Panc1 (cell line): ENCODE data around the gene LHFPL2. TPM values are rescaled to one million over a fixed set of nuclear protein-coding genes. Genes with fewer than 3 reads are reported as not detected.

Source experiments
- ATAC-seq: fragments of 200-7000 bp; cut with Tn5 transposase; 2 replicates; pipeline ENCODE4 v1.9.1; 2020; ENCODE audit warnings: mild to moderate bottlenecking, moderate library complexity
- BruUV-seq: library from RNA; stranded (reverse); fragments of 400-500 nt; replicated peaks from 2 replicates; lab custom pipeline; 2021; lab: Mats Ljungman, UMichigan
- CTCF ChIA-PET: fragments of 300-600 bp; sonication (Branson Sonifier 250); formaldehyde crosslinking; loops from one replicate; lab custom pipeline; 2022; ENCODE audit warnings: antibody characterized with exemption; lab: Charles Lee
- POLR2A ChIA-PET: fragments of 300-600 bp; sonication (Branson Sonifier 250); formaldehyde crosslinking; loops from one replicate; lab custom pipeline; 2022; ENCODE audit warnings: antibody characterized with exemption; lab: Charles Lee
- DNase-seq: peaks from one replicate; pipeline ENCODE4 v3.0.0-alpha.2; 2010; ENCODE audit warnings: low read depth, low spot score
- H3K27ac ChIP-seq: 2 replicates; pipeline ENCODE4 v1.5.1; 2011; ENCODE audit warnings: mild to moderate bottlenecking, low read length, inconsistent platforms
- H3K27me3 ChIP-seq: fragments of 200-500 bp; sonication (Bioruptor generic); 2 replicates; pipeline ENCODE4 v1.6.0; 2014; ENCODE audit warnings: low read length, inconsistent platforms; ENCODE audit not compliant: control insufficient read depth, insufficient read depth
- H3K36me3 ChIP-seq: fragments of 200-500 bp; sonication (Bioruptor generic); 2 replicates; pipeline ENCODE4 v1.5.1; 2014; ENCODE audit warnings: inconsistent platforms, mild to moderate bottlenecking, low read length, moderate library complexity; ENCODE audit not compliant: control insufficient read depth, insufficient read depth
- H3K4me1 ChIP-seq: 2 replicates; pipeline ENCODE4 v1.5.1; 2011; ENCODE audit warnings: inconsistent platforms, mild to moderate bottlenecking, low read length, moderate library complexity; ENCODE audit not compliant: control insufficient read depth, insufficient read depth
- H3K4me3 ChIP-seq, 2 experiments: 2 replicates each; pipeline ENCODE4 v1.5.1; 2011 to 2012; ENCODE audit warnings: low read depth in 2 of 2, low read length in 2 of 2, mild to moderate bottlenecking in 2 of 2, inconsistent platforms in 1 of 2, moderate library complexity in 1 of 2
- H3K9me3 ChIP-seq: fragments of 200-500 bp; sonication (Bioruptor generic); 2 replicates; pipeline ENCODE4 v1.5.1; 2014; ENCODE audit warnings: low read depth, mild to moderate bottlenecking, inconsistent platforms, low read length, moderate library complexity; ENCODE audit not compliant: control insufficient read depth, insufficient read depth
- POLR2AphosphoS5 ChIP-seq: IDR thresholded peaks from 2 replicates; pipeline ENCODE4 v1.6.1; 2012; ENCODE audit warnings: mild to moderate bottlenecking, low read depth, low read length, moderate library complexity
- SIN3A ChIP-seq: IDR thresholded peaks from 2 replicates; pipeline ENCODE4 v1.6.1; 2012; ENCODE audit warnings: low read depth, mild to moderate bottlenecking, low read length, moderate library complexity, borderline replicate concordance; ENCODE audit not compliant: insufficient read depth
- TCF7L2 ChIP-seq: IDR thresholded peaks from 2 replicates; pipeline ENCODE4 v1.6.1; 2011; ENCODE audit warnings: mild to moderate bottlenecking, low read depth, low read length, inconsistent platforms
- in situ Hi-C: cut with HindIII; loops from 2 replicates; pipeline ENCODE4 v1.10.0; 2016; ENCODE audit warnings: low sequenced_read_pairs, low pct_unique_long_range_greater_than_20kb
- intact Hi-C: fragments of 100-400 bp; cut with micrococcal nuclease; formaldehyde crosslinking; loops from one replicate; pipeline ENCODE4 v1.10.0; 2022; ENCODE audit not compliant: unreplicated experiment
- total RNA-seq: library from RNA; stranded (reverse); gene quantifications from one replicate; pipeline ENCODE4 v1.2.1, GENCODE V29; 2021; ENCODE audit not compliant: unreplicated experiment
- TF ChIP-seq, protein P1 (sequence below): fragments of 450-650 bp; IDR thresholded peaks from 2 replicates; pipeline ENCODE4 v1.5.1; 2017; ENCODE audit warnings: mild to moderate bottlenecking
- TF ChIP-seq, protein P2 (sequence below), 2 experiments: IDR thresholded peaks; 2 replicates each; pipeline ENCODE4 v1.6.1; 2011 to 2012; ENCODE audit warnings: low read depth in 2 of 2, control low read depth in 1 of 2, low read length in 1 of 2, mild to moderate bottlenecking in 1 of 2, moderate library complexity in 1 of 2; ENCODE audit not compliant: insufficient read depth in 1 of 2

The LHFPL2 gene
- total RNA-seq, 1 experiment from 2014 or later = 25.8 TPM

DNA sequence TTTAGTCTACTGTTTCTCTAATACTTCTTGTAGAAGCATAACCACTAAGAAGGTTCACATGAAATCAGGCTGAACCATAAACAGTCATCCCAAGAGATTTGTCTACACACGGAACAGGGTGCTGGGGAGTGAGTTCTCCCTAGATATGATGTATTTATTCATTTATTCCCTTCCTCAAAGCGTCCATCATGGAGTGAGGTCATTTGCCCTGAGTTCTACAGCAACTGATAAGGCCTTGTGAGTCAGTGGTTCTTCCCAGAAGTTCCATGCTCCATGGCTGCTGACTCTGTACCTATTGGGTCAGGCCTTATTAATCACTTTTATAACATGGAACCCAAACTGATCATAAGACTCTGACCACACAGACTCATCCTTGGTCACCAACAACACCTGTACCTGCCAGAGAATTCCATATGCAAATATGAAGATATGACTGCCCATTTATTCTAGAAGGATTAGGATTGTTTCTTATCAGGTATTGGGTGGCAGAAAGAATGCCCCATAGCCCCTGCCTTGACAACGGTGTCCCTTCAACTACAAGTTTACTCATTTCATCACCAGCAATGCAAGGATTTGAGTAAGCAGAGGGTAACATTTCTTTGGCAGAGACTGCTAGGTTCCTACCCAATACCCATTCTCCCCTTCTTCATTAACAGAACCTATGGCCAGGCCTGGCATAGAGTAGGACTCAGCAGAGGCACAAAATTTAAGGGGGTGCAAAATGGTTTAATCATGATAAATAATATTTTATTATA is 118.1 kb downstream of the LHFPL2 start:
- H3K9me3 ChIP-seq = no peaks in the 10 kb centered on the region
- ATAC-seq = peak; percentile 27; the same call in 1 of the 2 replicates
- intact Hi-C loops = loop anchor here (10.0 kb wide), 2 partner anchors 104 to 354 kb away; no protein-coding TSS in a partner anchor
- BruUV-seq = no TSS peak
- no peaks in the 10 kb centered on the region for H3K27me3 ChIP-seq
- H3K36me3 ChIP-seq = no peaks in the 10 kb centered on the region
- ChIA-PET POLR2A (no interaction called here), CTCF (no interaction called here)
- H3K4me3 ChIP-seq = no peak overlapping the region
- no peaks in the 10 kb centered on the region for H3K4me1 ChIP-seq
- DNase-seq = no peak
- H3K27ac ChIP-seq = no peak overlapping the region
- TF ChIP-seq TCF7L2 = no peak
- TF ChIP-seq, protein P1, sequence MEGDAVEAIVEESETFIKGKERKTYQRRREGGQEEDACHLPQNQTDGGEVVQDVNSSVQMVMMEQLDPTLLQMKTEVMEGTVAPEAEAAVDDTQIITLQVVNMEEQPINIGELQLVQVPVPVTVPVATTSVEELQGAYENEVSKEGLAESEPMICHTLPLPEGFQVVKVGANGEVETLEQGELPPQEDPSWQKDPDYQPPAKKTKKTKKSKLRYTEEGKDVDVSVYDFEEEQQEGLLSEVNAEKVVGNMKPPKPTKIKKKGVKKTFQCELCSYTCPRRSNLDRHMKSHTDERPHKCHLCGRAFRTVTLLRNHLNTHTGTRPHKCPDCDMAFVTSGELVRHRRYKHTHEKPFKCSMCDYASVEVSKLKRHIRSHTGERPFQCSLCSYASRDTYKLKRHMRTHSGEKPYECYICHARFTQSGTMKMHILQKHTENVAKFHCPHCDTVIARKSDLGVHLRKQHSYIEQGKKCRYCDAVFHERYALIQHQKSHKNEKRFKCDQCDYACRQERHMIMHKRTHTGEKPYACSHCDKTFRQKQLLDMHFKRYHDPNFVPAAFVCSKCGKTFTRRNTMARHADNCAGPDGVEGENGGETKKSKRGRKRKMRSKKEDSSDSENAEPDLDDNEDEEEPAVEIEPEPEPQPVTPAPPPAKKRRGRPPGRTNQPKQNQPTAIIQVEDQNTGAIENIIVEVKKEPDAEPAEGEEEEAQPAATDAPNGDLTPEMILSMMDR = no peak
- TF ChIP-seq, protein P2, sequence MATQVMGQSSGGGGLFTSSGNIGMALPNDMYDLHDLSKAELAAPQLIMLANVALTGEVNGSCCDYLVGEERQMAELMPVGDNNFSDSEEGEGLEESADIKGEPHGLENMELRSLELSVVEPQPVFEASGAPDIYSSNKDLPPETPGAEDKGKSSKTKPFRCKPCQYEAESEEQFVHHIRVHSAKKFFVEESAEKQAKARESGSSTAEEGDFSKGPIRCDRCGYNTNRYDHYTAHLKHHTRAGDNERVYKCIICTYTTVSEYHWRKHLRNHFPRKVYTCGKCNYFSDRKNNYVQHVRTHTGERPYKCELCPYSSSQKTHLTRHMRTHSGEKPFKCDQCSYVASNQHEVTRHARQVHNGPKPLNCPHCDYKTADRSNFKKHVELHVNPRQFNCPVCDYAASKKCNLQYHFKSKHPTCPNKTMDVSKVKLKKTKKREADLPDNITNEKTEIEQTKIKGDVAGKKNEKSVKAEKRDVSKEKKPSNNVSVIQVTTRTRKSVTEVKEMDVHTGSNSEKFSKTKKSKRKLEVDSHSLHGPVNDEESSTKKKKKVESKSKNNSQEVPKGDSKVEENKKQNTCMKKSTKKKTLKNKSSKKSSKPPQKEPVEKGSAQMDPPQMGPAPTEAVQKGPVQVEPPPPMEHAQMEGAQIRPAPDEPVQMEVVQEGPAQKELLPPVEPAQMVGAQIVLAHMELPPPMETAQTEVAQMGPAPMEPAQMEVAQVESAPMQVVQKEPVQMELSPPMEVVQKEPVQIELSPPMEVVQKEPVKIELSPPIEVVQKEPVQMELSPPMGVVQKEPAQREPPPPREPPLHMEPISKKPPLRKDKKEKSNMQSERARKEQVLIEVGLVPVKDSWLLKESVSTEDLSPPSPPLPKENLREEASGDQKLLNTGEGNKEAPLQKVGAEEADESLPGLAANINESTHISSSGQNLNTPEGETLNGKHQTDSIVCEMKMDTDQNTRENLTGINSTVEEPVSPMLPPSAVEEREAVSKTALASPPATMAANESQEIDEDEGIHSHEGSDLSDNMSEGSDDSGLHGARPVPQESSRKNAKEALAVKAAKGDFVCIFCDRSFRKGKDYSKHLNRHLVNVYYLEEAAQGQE (IDR thresholded peaks at IDR 0.05; ENCODE audit: insufficient read depth in 1 of 2, low read depth in 2 of 2, low read length in 1 of 2) = no peak
- in situ Hi-C loops = no loop called here

DNA sequence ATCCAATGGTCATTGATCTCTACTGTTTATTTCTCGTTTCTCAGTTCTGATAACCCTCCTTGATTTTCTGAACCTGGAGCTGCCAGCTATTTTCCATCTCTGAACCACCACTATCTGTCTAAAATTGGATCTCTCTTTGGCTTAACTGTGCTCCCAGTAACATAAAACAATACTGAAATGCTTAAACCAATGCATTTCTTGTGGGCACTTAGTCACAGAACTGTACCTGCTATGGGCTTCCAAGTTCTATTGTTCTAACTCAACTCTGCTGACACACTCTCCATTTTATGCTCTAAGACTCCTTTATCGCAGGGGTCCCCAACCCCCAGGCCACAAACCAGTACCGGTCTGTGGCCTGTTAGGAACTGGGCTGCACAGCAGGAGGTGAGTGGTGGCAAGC is 120.6 kb downstream of the LHFPL2 start:
- TF ChIP-seq, protein P1 = no peak
- TF ChIP-seq POLR2AphosphoS5 = no peak
- TF ChIP-seq SIN3A = no peak
- no peak for TF ChIP-seq TCF7L2
- TF ChIP-seq, protein P2 (IDR thresholded peaks at IDR 0.05; ENCODE audit: insufficient read depth in 1 of 2, low read depth in 2 of 2, low read length in 1 of 2) = no peak
- H3K4me1 ChIP-seq = no peaks in the 10 kb centered on the region
- in situ Hi-C loops = no loop called here
- H3K27me3 ChIP-seq = no peaks in the 10 kb centered on the region
- DNase-seq (no peak), ATAC-seq (no peak)
- H3K4me3 ChIP-seq = no peak overlapping the region
- POLR2A ChIA-PET = no interaction called here
- no peaks in the 10 kb centered on the region for H3K36me3 ChIP-seq
- no TSS peak for BruUV-seq
- intact Hi-C loops = no loop called here
- no peaks in the 10 kb centered on the region for H3K9me3 ChIP-seq
- no peak overlapping the region for H3K27ac ChIP-seq
- CTCF ChIA-PET = no interaction called here
